ENCODE measurements around the gene ABHD17B. TPM values are rescaled to one million over a fixed set of nuclear protein-coding genes. Genes with fewer than 3 reads are reported as not detected.
"Not testable (repeated sequence)": the region's sequence is repeated elsewhere in the genome, so short reads cannot be mapped to it uniquely, and the experiment has no call there.

The ABHD17B gene
- total and polyA plus RNA-seq, 2 donors (not counting 1 experiment from before 2014, with no cell fraction given) = 14.6 to 20.6 TPM

GRCh38 chr9:71908825-71909224, 2.2 kb downstream of the ABHD17B start:
- H3K4me3 ChIP-seq (replicated peaks in 1 of 4; ENCODE audit: control extremely low read depth in 1 of 4, insufficient read depth in 1 of 4, low read depth in 3 of 4, low read length in 4 of 4) = peak overlapping the region; percentile 75 to 93 (median 90)
- no peak for TF ChIP-seq CTCF (conservative IDR thresholded peaks at IDR 0.05 in 1 of 2, IDR thresholded peaks at IDR 0.05 in 1 of 2; ENCODE audit: low read depth in 1 of 2, low read length in 2 of 2)
- no peak for TF ChIP-seq EZH2 (IDR thresholded peaks at IDR 0.05; ENCODE audit: low read length, missing control alignments)
- DNase-seq (ENCODE audit: low read depth in 2 of 2) = no peak
- H3K27ac ChIP-seq (ENCODE audit: insufficient read depth, low read length) = no peak overlapping the region
- H3K9me3 ChIP-seq (ENCODE audit: control insufficient read depth, insufficient read depth, low read depth, low read length) = no peaks in the 10 kb centered on the region
- no peaks in the 10 kb centered on the region for H3K27me3 ChIP-seq (ENCODE audit: control insufficient read depth, insufficient read depth, low read length)
- peaks cover 74% of the 10 kb centered on the region for H3K79me2 ChIP-seq (ENCODE audit: control insufficient read depth, insufficient read depth, low read length)
- no peak overlapping the region for H2AFZ ChIP-seq (ENCODE audit: low read length)
- H3K4me2 ChIP-seq (ENCODE audit: extremely low read depth, insufficient read depth, low read length) = peak overlapping the region; percentile 88
- H3K36me3 ChIP-seq (ENCODE audit: control insufficient read depth, insufficient read depth, low read length) = no peaks in the 10 kb centered on the region
- peaks cover 4% of the 10 kb centered on the region for H3K4me1 ChIP-seq (ENCODE audit: control insufficient read depth, extremely low read depth, insufficient read depth, low read length)
- peak overlapping the region; percentile 20 for H3K9ac ChIP-seq (ENCODE audit: insufficient read depth, low read length)
- no peaks in the 10 kb centered on the region for H4K20me1 ChIP-seq (ENCODE audit: control insufficient read depth, extremely low read depth, insufficient read depth, low read length)

GRCh38 chr9:71904076-71904475, 6.9 kb downstream of the ABHD17B start:
- H3K4me1 ChIP-seq (ENCODE audit: control insufficient read depth, extremely low read depth, insufficient read depth, low read length) = no peaks in the 10 kb centered on the region
- H4K20me1 ChIP-seq (ENCODE audit: control insufficient read depth, extremely low read depth, insufficient read depth, low read length) = no peaks in the 10 kb centered on the region
- H3K36me3 ChIP-seq (ENCODE audit: control insufficient read depth, insufficient read depth, low read length) = no peaks in the 10 kb centered on the region
- H3K4me3 ChIP-seq (replicated peaks in 1 of 4; ENCODE audit: control extremely low read depth in 1 of 4, insufficient read depth in 1 of 4, low read depth in 3 of 4, low read length in 4 of 4) = no peak overlapping the region
- peaks cover 57% of the 10 kb centered on the region for H3K79me2 ChIP-seq (ENCODE audit: control insufficient read depth, insufficient read depth, low read length)
- TF ChIP-seq CTCF (conservative IDR thresholded peaks at IDR 0.05 in 1 of 2, IDR thresholded peaks at IDR 0.05 in 1 of 2; ENCODE audit: low read depth in 1 of 2, low read length in 2 of 2) (no peak), EZH2 (IDR thresholded peaks at IDR 0.05; ENCODE audit: low read length, missing control alignments) (no peak)
- DNase-seq (ENCODE audit: low read depth in 2 of 2) = no peak
- H2AFZ ChIP-seq (ENCODE audit: low read length) = no peak overlapping the region
- no peak overlapping the region for H3K4me2 ChIP-seq (ENCODE audit: extremely low read depth, insufficient read depth, low read length)
- no peaks in the 10 kb centered on the region for H3K27me3 ChIP-seq (ENCODE audit: control insufficient read depth, insufficient read depth, low read length)
- no peaks in the 10 kb centered on the region for H3K9me3 ChIP-seq (ENCODE audit: control insufficient read depth, insufficient read depth, low read depth, low read length)
- H3K27ac ChIP-seq (ENCODE audit: insufficient read depth, low read length) = no peak overlapping the region
- no peak overlapping the region for H3K9ac ChIP-seq (ENCODE audit: insufficient read depth, low read length)

- H3K27me3 ChIP-seq (ENCODE audit: control insufficient read depth, insufficient read depth, low read length) = no peaks in the 10 kb centered on the region
- H4K20me1 ChIP-seq (ENCODE audit: control insufficient read depth, extremely low read depth, insufficient read depth, low read length) = no peaks in the 10 kb centered on the region
- H2AFZ ChIP-seq (ENCODE audit: low read length) = no peak overlapping the region
- no peaks in the 10 kb centered on the region for H3K36me3 ChIP-seq (ENCODE audit: control insufficient read depth, insufficient read depth, low read length)
- H3K4me3 ChIP-seq (replicated peaks in 1 of 4; ENCODE audit: control extremely low read depth in 1 of 4, insufficient read depth in 1 of 4, low read depth in 3 of 4, low read length in 4 of 4) = no peak overlapping the region
- DNase-seq (ENCODE audit: low read depth in 2 of 2) = no peak
- no peak overlapping the region for H3K9ac ChIP-seq (ENCODE audit: insufficient read depth, low read length)
- H3K4me2 ChIP-seq (ENCODE audit: extremely low read depth, insufficient read depth, low read length) = no peak overlapping the region
- no peaks in the 10 kb centered on the region for H3K9me3 ChIP-seq (ENCODE audit: control insufficient read depth, insufficient read depth, low read depth, low read length)
- peaks cover 47% of the 10 kb centered on the region for H3K79me2 ChIP-seq (ENCODE audit: control insufficient read depth, insufficient read depth, low read length)
- no peak overlapping the region for H3K27ac ChIP-seq (ENCODE audit: insufficient read depth, low read length)
- TF ChIP-seq CTCF (conservative IDR thresholded peaks at IDR 0.05 in 1 of 2, IDR thresholded peaks at IDR 0.05 in 1 of 2; ENCODE audit: low read depth in 1 of 2, low read length in 2 of 2) = no peak
- no peak for TF ChIP-seq EZH2 (IDR thresholded peaks at IDR 0.05; ENCODE audit: low read length, missing control alignments)
- H3K4me1 ChIP-seq (ENCODE audit: control insufficient read depth, extremely low read depth, insufficient read depth, low read length) = no peaks in the 10 kb centered on the region
Measured at GRCh38 chr9:71901695-71902597, 9.0 kb downstream of the ABHD17B start.

- not testable (repeated sequence) for H3K4me1 ChIP-seq (ENCODE audit: control insufficient read depth, extremely low read depth, insufficient read depth, low read length); H4K20me1 ChIP-seq (ENCODE audit: control insufficient read depth, extremely low read depth, insufficient read depth, low read length); H3K4me3 ChIP-seq (replicated peaks in 1 of 4; ENCODE audit: control extremely low read depth in 1 of 4, insufficient read depth in 1 of 4, low read depth in 3 of 4, low read length in 4 of 4); H2AFZ ChIP-seq (ENCODE audit: low read length); DNase-seq (ENCODE audit: low read depth in 2 of 2); H3K27me3 ChIP-seq (ENCODE audit: control insufficient read depth, insufficient read depth, low read length); H3K27ac ChIP-seq (ENCODE audit: insufficient read depth, low read length); H3K9ac ChIP-seq (ENCODE audit: insufficient read depth, low read length); H3K4me2 ChIP-seq (ENCODE audit: extremely low read depth, insufficient read depth, low read length); H3K9me3 ChIP-seq (ENCODE audit: control insufficient read depth, insufficient read depth, low read depth, low read length); H3K36me3 ChIP-seq (ENCODE audit: control insufficient read depth, insufficient read depth, low read length)
- peaks cover 24% of the 10 kb centered on the region for H3K79me2 ChIP-seq (ENCODE audit: control insufficient read depth, insufficient read depth, low read length)
Measured at GRCh38 chr9:71898756-71899155, 12.2 kb downstream of the ABHD17B start.

Measured in fibroblast of lung (primary cell).